Gastroesophageal sphincter (tissue), 4 donors: ENCODE data around the gene LAMA2. TPM values are rescaled to one million over a fixed set of nuclear protein-coding genes. Genes with fewer than 3 reads are reported as not detected.

Source experiments
- ATAC-seq: fragments of 150-250 bp; one replicate; pipeline ENCODE4 v1.9.1; 2016; ENCODE audit warnings: mild to moderate bottlenecking, moderate library complexity
- H3K27ac ChIP-seq, 4 donors: fragments of 200-600 bp; sonication (generic) in 3 of 4; 1 replicate in 3 of 4; 2 replicates in 1 of 4; pipeline ENCODE4 v1.5.1; 2016 to 2019
- H3K27me3 ChIP-seq: fragments of 200-600 bp; sonication (generic); one replicate; pipeline ENCODE4 v1.5.1; 2019
- H3K36me3 ChIP-seq, 2 donors: fragments of 200-600 bp; sonication (generic); one replicate each; pipeline ENCODE4 v1.5.1; 2019; ENCODE audit warnings: control low read depth in 1 of 2
- H3K4me1 ChIP-seq, 3 donors: fragments of 200-600 bp; sonication (generic); 1 replicate in 2 of 3; 2 replicates in 1 of 3; pipeline ENCODE4 v1.5.1; 2016 to 2019; ENCODE audit warnings: control low read depth in 2 of 3
- H3K4me3 ChIP-seq, 2 donors: fragments of 200-600 bp; sonication (generic); one replicate each; pipeline ENCODE4 v1.5.1; 2019; ENCODE audit warnings: mild to moderate bottlenecking in 1 of 2, moderate library complexity in 1 of 2
- H3K9me3 ChIP-seq, 3 donors: fragments of 200-600 bp; sonication (generic); one replicate each; pipeline ENCODE4 v1.5.1; 2017 to 2019; ENCODE audit warnings: control low read depth in 2 of 3
- CTCF ChIP-seq, 4 experiments: fragments of 200-600 bp in 2 of 4; fragments of 450-650 bp in 2 of 4; sonication (generic) in 1 of 4; IDR thresholded peaks; one replicate each; pipeline ENCODE4 v1.5.1; 2017 to 2019; ENCODE audit warnings: antibody characterized with exemption in 4 of 4, mild to moderate bottlenecking in 2 of 4, moderate library complexity in 2 of 4
- EP300 ChIP-seq: sonication (generic); formaldehyde crosslinking; IDR thresholded peaks from one replicate; pipeline ENCODE4 v1.6.1; 2017; ENCODE audit warnings: antibody characterized with exemption, mild to moderate bottlenecking
- POLR2A ChIP-seq, 2 donors: fragments of 450-650 bp; IDR thresholded peaks; one replicate each; pipeline ENCODE4 v1.6.1; 2017; ENCODE audit warnings: antibody characterized with exemption in 2 of 2, mild to moderate bottlenecking in 2 of 2, moderate library complexity in 1 of 2
- POLR2AphosphoS5 ChIP-seq: sonication (generic); formaldehyde crosslinking; IDR thresholded peaks from one replicate; pipeline ENCODE4 v1.6.1; 2017; ENCODE audit warnings: antibody characterized with exemption
- WGBS, 2 donors: methylation state at CpG; one replicate each; pipeline ENCODE4 v1.1.5; 2018; ENCODE audit warnings: low coverage in 1 of 2; 5-methylcytosine and 5-hydroxymethylcytosine counted together
- total RNA-seq, 4 donors: library from RNA; depleted of rRNA; stranded (reverse); fragments of >200 nt; gene quantifications; one replicate each; pipeline ENCODE4 v1.1.0, GENCODE V29; 2016

The LAMA2 gene
- total RNA-seq, 4 donors from 2014 or later, result 103 to 199 (median 153) TPM

DNA sequence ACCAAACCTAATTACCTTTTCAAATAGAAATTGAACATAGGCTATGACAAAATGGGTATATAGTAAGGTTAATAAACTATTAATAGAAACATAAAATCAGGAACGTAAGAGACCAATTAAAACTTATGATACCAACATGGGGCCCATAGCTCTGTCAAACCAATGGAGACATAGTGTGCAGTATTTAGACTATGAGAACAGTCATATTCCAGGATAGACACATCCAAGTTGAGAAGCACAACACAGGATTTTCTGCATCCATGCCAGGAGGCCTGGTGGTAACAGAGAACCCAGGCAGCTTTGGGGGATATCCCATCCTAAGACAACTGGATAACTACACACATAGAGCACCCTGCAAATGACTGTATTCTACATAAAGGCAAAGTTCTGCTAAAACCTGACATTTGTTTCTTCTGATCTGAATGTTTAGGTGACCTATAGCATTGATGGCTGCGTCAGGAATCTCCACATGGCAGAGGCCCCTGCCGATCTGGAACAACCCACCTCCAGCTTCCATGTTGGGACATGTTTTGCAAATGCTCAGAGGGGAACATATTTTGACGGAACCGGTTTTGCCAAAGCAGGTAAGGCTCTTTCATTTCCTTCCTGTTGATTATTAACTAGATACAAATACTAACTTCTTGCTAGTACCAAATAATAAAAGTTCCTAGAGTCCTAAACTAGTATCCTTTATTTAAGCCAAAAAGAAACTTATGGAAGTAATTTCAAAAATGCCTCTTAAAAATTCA is 624.3 kb downstream of the LAMA2 start:
- H3K27ac ChIP-seq, result no peak overlapping the region
- no peaks in the 10 kb centered on the region for H3K27me3 ChIP-seq
- no peaks in the 10 kb centered on the region for H3K4me1 ChIP-seq
- TF ChIP-seq CTCF (IDR thresholded peaks at IDR 0.05) (no peak), POLR2A (IDR thresholded peaks at IDR 0.05) (no peak), POLR2AphosphoS5 (no peak), EP300 (no peak)
- WGBS, 2 donors, result 81 to 87% methylated on average over 3 to 5 of the region's 5 CpGs
- H3K36me3 ChIP-seq, result peaks cover 0 to 44% of the 10 kb centered on the region in 2 donors
- no peak overlapping the region for H3K4me3 ChIP-seq
- no peaks in the 10 kb centered on the region for H3K9me3 ChIP-seq
- ATAC-seq, result no peak

DNA sequence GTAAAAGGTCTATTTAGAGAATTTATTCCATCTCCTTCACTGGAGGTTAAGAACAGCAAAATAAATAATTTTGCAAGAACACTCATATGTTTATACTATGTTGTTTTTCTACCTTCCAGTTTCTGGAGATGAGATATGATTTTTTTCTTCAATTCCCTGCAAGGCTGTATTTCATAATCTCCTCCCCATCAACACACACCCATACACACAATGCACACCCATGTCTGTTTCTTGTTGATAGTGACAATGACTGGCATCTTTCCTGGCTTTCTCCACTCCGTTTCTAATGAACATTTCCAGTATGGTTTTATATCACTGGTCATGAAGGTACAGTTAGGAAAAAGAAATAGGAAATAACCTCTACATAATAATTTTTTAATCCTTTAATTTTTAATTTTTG is 624.9 kb downstream of the LAMA2 start:
- 53 to 90% methylated on average over 1 of the region's 1 CpG for WGBS, 2 donors
- no peaks in the 10 kb centered on the region for H3K9me3 ChIP-seq
- H3K4me3 ChIP-seq, result no peak overlapping the region
- TF ChIP-seq CTCF (IDR thresholded peaks at IDR 0.05) (no peak), EP300 (no peak), POLR2A (IDR thresholded peaks at IDR 0.05) (no peak)
- H3K27me3 ChIP-seq, result no peaks in the 10 kb centered on the region
- H3K36me3 ChIP-seq, result peaks cover 0 to 44% of the 10 kb centered on the region in 2 donors
- no peak for ATAC-seq
- no peak overlapping the region for H3K27ac ChIP-seq
- H3K4me1 ChIP-seq, result no peaks in the 10 kb centered on the region

GRCh38 chr6:129508477-129509145 is 625.7 kb downstream of the LAMA2 start:
- Histone ChIP-seq H3K4me3 (no peak overlapping the region), H3K9me3 (no peaks in the 10 kb centered on the region), H3K27me3 (no peaks in the 10 kb centered on the region), H3K36me3 (peaks cover 0 to 42% of the 10 kb centered on the region in 2 donors), H3K4me1 (no peaks in the 10 kb centered on the region), H3K27ac (no peak overlapping the region)
- TF ChIP-seq POLR2A (IDR thresholded peaks at IDR 0.05) (no peak), CTCF (IDR thresholded peaks at IDR 0.05) (no peak), EP300 (no peak), POLR2AphosphoS5 (no peak)
- WGBS, 2 donors, result 48 to 57% methylated on average over 4 of the region's 4 CpGs
- no peak for ATAC-seq

DNA sequence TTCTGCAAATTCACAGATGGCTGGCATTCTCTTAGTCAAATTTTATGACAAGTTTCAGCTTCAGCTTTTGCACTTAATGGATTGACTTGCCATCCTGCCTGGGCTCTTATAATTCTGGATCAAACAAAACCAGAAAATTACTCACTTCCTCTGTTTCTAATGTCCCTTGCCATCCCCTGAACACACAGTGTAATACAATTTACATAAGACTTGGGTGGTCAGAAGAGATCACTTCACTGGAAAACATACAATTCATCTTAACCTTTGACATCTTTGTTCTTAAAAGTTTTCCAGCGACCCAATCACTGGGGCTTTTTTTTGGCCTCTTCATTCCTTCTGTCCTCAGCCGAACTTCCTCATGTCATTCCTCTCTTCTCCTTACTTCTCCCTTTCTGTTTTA is 628.0 kb downstream of the LAMA2 start:
- H3K27me3 ChIP-seq, result no peaks in the 10 kb centered on the region
- H3K27ac ChIP-seq, result no peak overlapping the region
- H3K9me3 ChIP-seq, result no peaks in the 10 kb centered on the region
- H3K4me1 ChIP-seq, result no peaks in the 10 kb centered on the region
- no peak for ATAC-seq
- H3K36me3 ChIP-seq, result peaks cover 0 to 37% of the 10 kb centered on the region in 2 donors
- no peak overlapping the region for H3K4me3 ChIP-seq
- WGBS, 2 donors, result 51 to 78% methylated on average over 2 of the region's 2 CpGs
- TF ChIP-seq CTCF (IDR thresholded peaks at IDR 0.05) (no peak), POLR2A (IDR thresholded peaks at IDR 0.05) (no peak), EP300 (no peak), POLR2AphosphoS5 (no peak)

DNA sequence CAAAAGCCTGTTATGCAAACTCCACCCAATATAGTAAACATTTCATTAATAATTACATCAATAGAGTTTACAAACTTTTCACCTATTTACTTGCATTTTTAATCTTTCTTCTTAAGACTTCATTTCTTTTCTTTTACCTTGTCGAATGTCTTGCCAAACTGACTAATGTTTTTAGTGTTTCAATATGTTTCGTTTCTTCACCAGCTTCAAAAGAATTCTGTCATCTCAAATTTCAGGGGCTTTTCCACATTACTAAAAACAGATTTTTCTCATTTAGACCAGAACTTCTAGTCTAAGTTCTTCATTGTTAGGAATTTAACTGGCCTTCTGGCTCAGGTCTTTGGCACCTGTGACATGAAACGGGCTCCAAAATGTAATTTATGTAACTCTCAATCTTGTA is 630.5 kb downstream of the LAMA2 start:
- Histone ChIP-seq H3K9me3 (no peaks in the 10 kb centered on the region), H3K27ac (no peak overlapping the region), H3K36me3 (peaks cover 0 to 46% of the 10 kb centered on the region in 2 donors), H3K27me3 (no peaks in the 10 kb centered on the region), H3K4me1 (no peaks in the 10 kb centered on the region), H3K4me3 (no peak overlapping the region)
- WGBS, 2 donors, result 31 to 59% methylated on average over 3 of the region's 3 CpGs
- ATAC-seq, result no peak
- TF ChIP-seq POLR2A (IDR thresholded peaks at IDR 0.05) (no peak), CTCF (IDR thresholded peaks at IDR 0.05) (no peak), POLR2AphosphoS5 (no peak), EP300 (no peak)
